ENCODE data around the gene CLDN34.

- TF ChIP-seq POLR2AphosphoS5 (IDR thresholded peaks at IDR 0.05), result no peak
- no peak for TF ChIP-seq CTCF (IDR thresholded peaks at IDR 0.05)
- TF ChIP-seq POLR2A (IDR thresholded peaks at IDR 0.05), result no peak
Observed at GRCh38 chrX:10004832-10005475, 37.8 kb downstream of the CLDN34 start.
